HepG2 (cell line): ENCODE measurements around the gene STPG4. TPM values are rescaled to one million over a fixed set of nuclear protein-coding genes. Genes with fewer than 3 reads are reported as not detected.

Source experiments
- MED8 ChIP-seq: sonication (generic); formaldehyde crosslinking; IDR thresholded peaks from 2 replicates; pipeline ENCODE4 v1.8.1; 2023; ENCODE audit warnings: mild to moderate bottlenecking, missing genetic modification reagents; ENCODE audit not compliant: insufficient replicate concordance
- MYNN ChIP-seq: sonication (generic); formaldehyde crosslinking; IDR thresholded peaks from 2 replicates; pipeline ENCODE4 v1.4.0; 2020; ENCODE audit warnings: mild to moderate bottlenecking, low read depth, missing genetic modification reagents
- PAF1 ChIP-seq: IDR thresholded peaks from 2 replicates; pipeline ENCODE4 v1.6.1; 2016; ENCODE audit warnings: missing genetic modification reagents, missing compliant biosample characterization
- RXRB ChIP-seq: IDR thresholded peaks from 2 replicates; pipeline ENCODE4 v1.6.1; 2016; ENCODE audit warnings: borderline replicate concordance, missing genetic modification reagents, missing compliant biosample characterization
- TBX3 ChIP-seq: fragments of 450-650 bp; IDR thresholded peaks from 2 replicates; pipeline ENCODE4 v1.6.1; 2017; ENCODE audit warnings: antibody characterized with exemption, mild to moderate bottlenecking, inconsistent platforms, borderline replicate concordance
- ZFAT ChIP-seq: sonication (generic); formaldehyde crosslinking; conservative IDR thresholded peaks from 2 replicates; pipeline ENCODE4 v1.8.1; 2023; ENCODE audit warnings: missing genetic modification reagents, inconsistent platforms
- ZFP37 ChIP-seq: sonication (generic); formaldehyde crosslinking; IDR thresholded peaks from 2 replicates; pipeline ENCODE4 v1.4.0; 2020; ENCODE audit warnings: missing genetic modification reagents, borderline replicate concordance
- ZFP41 ChIP-seq: sonication (generic); formaldehyde crosslinking; IDR thresholded peaks from 2 replicates; pipeline ENCODE4 v1.4.0; 2020; ENCODE audit warnings: mild to moderate bottlenecking, missing genetic modification reagents, borderline replicate concordance
- ZNF143 ChIP-seq: sonication (generic); formaldehyde crosslinking; IDR thresholded peaks from 2 replicates; pipeline ENCODE4 v1.4.0; 2020; ENCODE audit warnings: missing genetic modification reagents
- ZNF256 ChIP-seq: sonication (generic); formaldehyde crosslinking; conservative IDR thresholded peaks from 2 replicates; pipeline ENCODE4 v1.4.0; 2020; ENCODE audit warnings: missing genetic modification reagents
- ZNF33B ChIP-seq: sonication (generic); formaldehyde crosslinking; IDR thresholded peaks from 2 replicates; pipeline ENCODE4 v1.5.1; 2020; ENCODE audit warnings: mild to moderate bottlenecking, missing genetic modification reagents
- ZNF547 ChIP-seq: sonication (generic); formaldehyde crosslinking; IDR thresholded peaks from 2 replicates; pipeline ENCODE4 v1.5.1; 2020; ENCODE audit warnings: mild to moderate bottlenecking, missing genetic modification reagents
- ZNF563 ChIP-seq: sonication (generic); formaldehyde crosslinking; IDR thresholded peaks from 2 replicates; pipeline ENCODE4 v1.8.0; 2022; ENCODE audit warnings: mild to moderate bottlenecking, moderate library complexity, missing genetic modification reagents
- ZNF652 ChIP-seq: IDR thresholded peaks from 2 replicates; pipeline ENCODE4 v1.6.1; 2016; ENCODE audit warnings: low read depth, borderline replicate concordance
- ZNF674 ChIP-seq: sonication (generic); formaldehyde crosslinking; IDR thresholded peaks from 2 replicates; pipeline ENCODE4 v1.5.0; 2020; ENCODE audit warnings: low read depth, mild to moderate bottlenecking, missing genetic modification reagents
- ZNF747 ChIP-seq: sonication (generic); formaldehyde crosslinking; IDR thresholded peaks from 2 replicates; pipeline ENCODE4 v1.8.1; 2023; ENCODE audit warnings: missing genetic modification reagents, mild to moderate bottlenecking, borderline replicate concordance
- polyA plus RNA-seq, 8 experiments: library from polyadenylated mRNA; depleted of rRNA in 3 of 8; stranded (reverse) in 7 of 8; unstranded in 1 of 8; fragments of >200 nt; fragmentation: Illumina TruSeq in 4 of 8; extraction: Trizol in 4 of 8; gene quantifications; 2 replicates each; pipeline versions ENCODE4 v1.2.1 to v1.2.3, GENCODE V29; 2011 to 2016; ENCODE audit warnings: low read depth in 4 of 8, missing spikeins in 1 of 8, mixed read lengths in 1 of 8; ENCODE audit not compliant: insufficient read depth in 1 of 8
- total RNA-seq, 5 experiments: library from RNA; depleted of rRNA; stranded (reverse); fragments of >200 nt; fragmentation: Illumina TruSeq; extraction: Trizol; gene quantifications; 2 replicates each; pipeline ENCODE4 v1.2.3, GENCODE V29; 2016; ENCODE audit warnings: low read depth in 1 of 5
- TF ChIP-seq, protein P1 (sequence below): IDR thresholded peaks from 2 replicates; pipeline ENCODE4 v1.4.0; 2020; ENCODE audit warnings: mild to moderate bottlenecking, missing genetic modification reagents
- TF ChIP-seq, protein P2 (sequence below): sonication (generic); formaldehyde crosslinking; IDR thresholded peaks from 2 replicates; pipeline ENCODE4 v1.5.1; 2020; ENCODE audit warnings: missing genetic modification reagents, mild to moderate bottlenecking, borderline replicate concordance
- TF ChIP-seq, protein P3 (sequence below): fragments of 450-650 bp; IDR thresholded peaks from 2 replicates; pipeline ENCODE4 v1.6.1; 2017; ENCODE audit warnings: mild to moderate bottlenecking
- TF ChIP-seq, protein P4 (sequence below): sonication (generic); formaldehyde crosslinking; IDR thresholded peaks from 2 replicates; pipeline ENCODE4 v1.4.0; 2020; ENCODE audit warnings: mild to moderate bottlenecking, missing genetic modification reagents

Gene STPG4
- total and polyA plus RNA-seq, 2 of the 13 experiments (the other 11 are each of a cell fraction or from before 2014, with no cell fraction given) = 0.11 to 0.15 TPM

DNA sequence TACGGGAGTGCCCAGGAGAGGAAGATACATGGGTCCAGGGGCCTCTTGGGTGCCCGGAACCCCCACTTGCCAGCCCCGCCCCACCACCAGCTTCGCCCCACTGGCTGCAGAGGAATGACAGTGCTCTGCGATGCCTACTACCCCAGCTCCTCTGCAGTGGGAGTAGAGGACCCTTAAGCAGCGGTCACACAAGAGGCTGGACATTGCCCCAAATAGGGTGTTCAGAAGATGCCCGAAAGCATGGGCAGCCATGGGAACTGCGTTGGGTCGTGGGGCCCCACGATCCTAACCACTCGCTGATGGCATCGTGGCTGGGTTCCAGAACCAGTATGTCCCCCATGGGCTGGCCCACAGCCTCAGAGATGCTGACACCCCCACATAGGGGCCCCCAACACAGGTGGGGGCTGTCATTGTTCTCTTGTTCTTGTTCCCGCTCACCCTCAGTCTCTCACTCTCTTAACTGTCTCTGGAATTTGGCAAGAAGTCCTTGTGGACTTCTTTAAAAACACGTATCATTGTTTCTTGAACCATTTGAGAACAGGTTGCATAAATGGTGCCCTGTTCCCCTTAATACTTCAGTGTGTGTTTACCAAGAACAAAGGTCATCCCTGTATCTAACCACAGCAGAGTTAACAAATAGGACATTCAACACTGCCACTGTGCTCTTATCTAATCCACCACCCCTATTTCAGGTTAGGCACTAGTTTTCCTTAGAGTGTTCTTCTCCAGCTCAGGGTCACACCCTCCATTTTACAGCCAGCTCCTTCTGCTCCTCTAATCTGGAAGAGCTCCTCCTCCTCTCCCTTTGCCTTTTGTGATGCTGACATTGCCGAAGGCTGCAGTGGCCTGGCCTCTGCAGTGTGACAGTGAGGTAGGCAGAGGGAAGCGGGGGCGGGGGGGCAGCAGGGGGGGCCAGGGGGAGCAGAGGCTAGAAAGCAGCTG lies 76.3 kb downstream of the STPG4 start (continued):
- TF ChIP-seq, protein P1, sequence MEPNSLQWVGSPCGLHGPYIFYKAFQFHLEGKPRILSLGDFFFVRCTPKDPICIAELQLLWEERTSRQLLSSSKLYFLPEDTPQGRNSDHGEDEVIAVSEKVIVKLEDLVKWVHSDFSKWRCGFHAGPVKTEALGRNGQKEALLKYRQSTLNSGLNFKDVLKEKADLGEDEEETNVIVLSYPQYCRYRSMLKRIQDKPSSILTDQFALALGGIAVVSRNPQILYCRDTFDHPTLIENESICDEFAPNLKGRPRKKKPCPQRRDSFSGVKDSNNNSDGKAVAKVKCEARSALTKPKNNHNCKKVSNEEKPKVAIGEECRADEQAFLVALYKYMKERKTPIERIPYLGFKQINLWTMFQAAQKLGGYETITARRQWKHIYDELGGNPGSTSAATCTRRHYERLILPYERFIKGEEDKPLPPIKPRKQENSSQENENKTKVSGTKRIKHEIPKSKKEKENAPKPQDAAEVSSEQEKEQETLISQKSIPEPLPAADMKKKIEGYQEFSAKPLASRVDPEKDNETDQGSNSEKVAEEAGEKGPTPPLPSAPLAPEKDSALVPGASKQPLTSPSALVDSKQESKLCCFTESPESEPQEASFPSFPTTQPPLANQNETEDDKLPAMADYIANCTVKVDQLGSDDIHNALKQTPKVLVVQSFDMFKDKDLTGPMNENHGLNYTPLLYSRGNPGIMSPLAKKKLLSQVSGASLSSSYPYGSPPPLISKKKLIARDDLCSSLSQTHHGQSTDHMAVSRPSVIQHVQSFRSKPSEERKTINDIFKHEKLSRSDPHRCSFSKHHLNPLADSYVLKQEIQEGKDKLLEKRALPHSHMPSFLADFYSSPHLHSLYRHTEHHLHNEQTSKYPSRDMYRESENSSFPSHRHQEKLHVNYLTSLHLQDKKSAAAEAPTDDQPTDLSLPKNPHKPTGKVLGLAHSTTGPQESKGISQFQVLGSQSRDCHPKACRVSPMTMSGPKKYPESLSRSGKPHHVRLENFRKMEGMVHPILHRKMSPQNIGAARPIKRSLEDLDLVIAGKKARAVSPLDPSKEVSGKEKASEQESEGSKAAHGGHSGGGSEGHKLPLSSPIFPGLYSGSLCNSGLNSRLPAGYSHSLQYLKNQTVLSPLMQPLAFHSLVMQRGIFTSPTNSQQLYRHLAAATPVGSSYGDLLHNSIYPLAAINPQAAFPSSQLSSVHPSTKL = peak; percentile 98
- TF ChIP-seq TBX3 (peak; percentile 92), ZFP41 (CRISPR knock-in tag) (no peak), ZNF33B (no peak), ZNF747 (CRISPR knock-in tag) (peak; percentile 40; the same call in 1 of the 2 replicates), MED8 (peak; percentile 76), ZNF563 (CRISPR knock-in tag) (no peak), PAF1 (peak; percentile 71; the same call in 1 of the 2 replicates), ZNF674 (CRISPR knock-in tag) (no peak), ZFAT (CRISPR knock-in tag) (no peak), MYNN (CRISPR knock-in tag) (peak; percentile 41; the same call in 1 of the 2 replicates), ZNF143 (CRISPR knock-in tag) (0 out of 2 replicates have a peak, but pooled peaks have one; percentile 11), RXRB (CRISPR knock-in tag) (peak; percentile 98), ZFP37 (0 out of 2 replicates have a peak, but pooled peaks have one; percentile 23), ZNF547 (peak; percentile 4; the same call in 1 of the 2 replicates), ZNF652 (CRISPR knock-in tag) (peak; percentile 70; the same call in 1 of the 2 replicates), ZNF256 (CRISPR knock-in tag) (no peak)
- TF ChIP-seq, protein P2, sequence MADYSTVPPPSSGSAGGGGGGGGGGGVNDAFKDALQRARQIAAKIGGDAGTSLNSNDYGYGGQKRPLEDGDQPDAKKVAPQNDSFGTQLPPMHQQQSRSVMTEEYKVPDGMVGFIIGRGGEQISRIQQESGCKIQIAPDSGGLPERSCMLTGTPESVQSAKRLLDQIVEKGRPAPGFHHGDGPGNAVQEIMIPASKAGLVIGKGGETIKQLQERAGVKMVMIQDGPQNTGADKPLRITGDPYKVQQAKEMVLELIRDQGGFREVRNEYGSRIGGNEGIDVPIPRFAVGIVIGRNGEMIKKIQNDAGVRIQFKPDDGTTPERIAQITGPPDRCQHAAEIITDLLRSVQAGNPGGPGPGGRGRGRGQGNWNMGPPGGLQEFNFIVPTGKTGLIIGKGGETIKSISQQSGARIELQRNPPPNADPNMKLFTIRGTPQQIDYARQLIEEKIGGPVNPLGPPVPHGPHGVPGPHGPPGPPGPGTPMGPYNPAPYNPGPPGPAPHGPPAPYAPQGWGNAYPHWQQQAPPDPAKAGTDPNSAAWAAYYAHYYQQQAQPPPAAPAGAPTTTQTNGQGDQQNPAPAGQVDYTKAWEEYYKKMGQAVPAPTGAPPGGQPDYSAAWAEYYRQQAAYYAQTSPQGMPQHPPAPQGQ (CRISPR knock-in tag) = no peak
- TF ChIP-seq, protein P3, sequence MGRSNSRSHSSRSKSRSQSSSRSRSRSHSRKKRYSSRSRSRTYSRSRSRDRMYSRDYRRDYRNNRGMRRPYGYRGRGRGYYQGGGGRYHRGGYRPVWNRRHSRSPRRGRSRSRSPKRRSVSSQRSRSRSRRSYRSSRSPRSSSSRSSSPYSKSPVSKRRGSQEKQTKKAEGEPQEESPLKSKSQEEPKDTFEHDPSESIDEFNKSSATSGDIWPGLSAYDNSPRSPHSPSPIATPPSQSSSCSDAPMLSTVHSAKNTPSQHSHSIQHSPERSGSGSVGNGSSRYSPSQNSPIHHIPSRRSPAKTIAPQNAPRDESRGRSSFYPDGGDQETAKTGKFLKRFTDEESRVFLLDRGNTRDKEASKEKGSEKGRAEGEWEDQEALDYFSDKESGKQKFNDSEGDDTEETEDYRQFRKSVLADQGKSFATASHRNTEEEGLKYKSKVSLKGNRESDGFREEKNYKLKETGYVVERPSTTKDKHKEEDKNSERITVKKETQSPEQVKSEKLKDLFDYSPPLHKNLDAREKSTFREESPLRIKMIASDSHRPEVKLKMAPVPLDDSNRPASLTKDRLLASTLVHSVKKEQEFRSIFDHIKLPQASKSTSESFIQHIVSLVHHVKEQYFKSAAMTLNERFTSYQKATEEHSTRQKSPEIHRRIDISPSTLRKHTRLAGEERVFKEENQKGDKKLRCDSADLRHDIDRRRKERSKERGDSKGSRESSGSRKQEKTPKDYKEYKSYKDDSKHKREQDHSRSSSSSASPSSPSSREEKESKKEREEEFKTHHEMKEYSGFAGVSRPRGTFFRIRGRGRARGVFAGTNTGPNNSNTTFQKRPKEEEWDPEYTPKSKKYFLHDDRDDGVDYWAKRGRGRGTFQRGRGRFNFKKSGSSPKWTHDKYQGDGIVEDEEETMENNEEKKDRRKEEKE = no peak
- TF ChIP-seq, protein P4, sequence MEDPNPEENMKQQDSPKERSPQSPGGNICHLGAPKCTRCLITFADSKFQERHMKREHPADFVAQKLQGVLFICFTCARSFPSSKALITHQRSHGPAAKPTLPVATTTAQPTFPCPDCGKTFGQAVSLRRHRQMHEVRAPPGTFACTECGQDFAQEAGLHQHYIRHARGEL = no peak
